ENCODE measurements around the gene XRCC3.

- TF ChIP-seq, protein P1, sequence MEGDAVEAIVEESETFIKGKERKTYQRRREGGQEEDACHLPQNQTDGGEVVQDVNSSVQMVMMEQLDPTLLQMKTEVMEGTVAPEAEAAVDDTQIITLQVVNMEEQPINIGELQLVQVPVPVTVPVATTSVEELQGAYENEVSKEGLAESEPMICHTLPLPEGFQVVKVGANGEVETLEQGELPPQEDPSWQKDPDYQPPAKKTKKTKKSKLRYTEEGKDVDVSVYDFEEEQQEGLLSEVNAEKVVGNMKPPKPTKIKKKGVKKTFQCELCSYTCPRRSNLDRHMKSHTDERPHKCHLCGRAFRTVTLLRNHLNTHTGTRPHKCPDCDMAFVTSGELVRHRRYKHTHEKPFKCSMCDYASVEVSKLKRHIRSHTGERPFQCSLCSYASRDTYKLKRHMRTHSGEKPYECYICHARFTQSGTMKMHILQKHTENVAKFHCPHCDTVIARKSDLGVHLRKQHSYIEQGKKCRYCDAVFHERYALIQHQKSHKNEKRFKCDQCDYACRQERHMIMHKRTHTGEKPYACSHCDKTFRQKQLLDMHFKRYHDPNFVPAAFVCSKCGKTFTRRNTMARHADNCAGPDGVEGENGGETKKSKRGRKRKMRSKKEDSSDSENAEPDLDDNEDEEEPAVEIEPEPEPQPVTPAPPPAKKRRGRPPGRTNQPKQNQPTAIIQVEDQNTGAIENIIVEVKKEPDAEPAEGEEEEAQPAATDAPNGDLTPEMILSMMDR (IDR thresholded peaks at IDR 0.05): no peak
- TF ChIP-seq POLR2AphosphoS5 (IDR thresholded peaks at IDR 0.05): no peak
Measured at GRCh38 chr14:103668117-103668516, 47.1 kb downstream of the XRCC3 start.

All from upper lobe of left lung (tissue), 4 donors.